K562 (cell line): ENCODE data around the gene E2F2. TPM values are rescaled to one million over a fixed set of nuclear protein-coding genes. Genes with fewer than 3 reads are reported as not detected.

Experiments
- ARNT ChIP-seq, 2 experiments: fragments of 450-650 bp; IDR thresholded peaks; 2 replicates each; pipeline ENCODE4 v1.6.1; 2016; ENCODE audit warnings: mild to moderate bottlenecking in 1 of 2
- ATF7 ChIP-seq: fragments of 450-650 bp; IDR thresholded peaks from 2 replicates; pipeline ENCODE4 v1.7.1; 2014; ENCODE audit warnings: mild to moderate bottlenecking, moderate library complexity
- KHSRP ChIP-seq: fragments of 450-650 bp; IDR thresholded peaks from 2 replicates; pipeline ENCODE4 v1.6.1; 2017
- L3MBTL2 ChIP-seq: fragments of 450-650 bp; IDR thresholded peaks from 2 replicates; pipeline ENCODE4 v1.6.1; 2016; ENCODE audit warnings: mild to moderate bottlenecking, moderate library complexity
- LCOR ChIP-seq: sonication (generic); formaldehyde crosslinking; IDR thresholded peaks from 2 replicates; pipeline ENCODE4 v1.8.0; 2022; ENCODE audit warnings: mild to moderate bottlenecking, missing genetic modification reagents
- LEF1 ChIP-seq: fragments of 450-650 bp; IDR thresholded peaks from 2 replicates; pipeline ENCODE4 v1.6.1; 2016; ENCODE audit warnings: mild to moderate bottlenecking
- PHF8 ChIP-seq: fragments of 200-600 bp; sonication (generic); IDR thresholded peaks from 2 replicates; pipeline ENCODE4 v1.6.1; 2012; ENCODE audit warnings: mixed run types, mild to moderate bottlenecking, inconsistent platforms, low read length, moderate library complexity, borderline replicate concordance
- RB1 ChIP-seq: fragments of 450-650 bp; IDR thresholded peaks from 2 replicates; pipeline ENCODE4 v1.6.1; 2017; ENCODE audit warnings: low read depth, mild to moderate bottlenecking
- SP1 ChIP-seq: sonication (generic); formaldehyde crosslinking; IDR thresholded peaks from 2 replicates; pipeline ENCODE4 v1.8.1; 2022; ENCODE audit warnings: mild to moderate bottlenecking, missing genetic modification reagents
- STAG1 ChIP-seq: sonication (generic); formaldehyde crosslinking; IDR thresholded peaks from 2 replicates; pipeline ENCODE4 v1.5.0; 2020; ENCODE audit warnings: missing genetic modification reagents, borderline replicate concordance
- ZNF140 ChIP-seq: fragments of 250-450 bp; sonication (Bioruptor Pico); IDR thresholded peaks from 2 replicates; pipeline ENCODE4 v1.8.0; 2021; ENCODE audit warnings: moderate library complexity, mild to moderate bottlenecking, inconsistent platforms
- polyA plus RNA-seq, 8 experiments: library from polyadenylated mRNA; depleted of rRNA in 4 of 8; stranded (reverse) in 5 of 8; unstranded in 3 of 8; fragments of >200 nt; fragmentation: Nextera tagmentation in 2 of 8; fragmentation: Illumina TruSeq in 1 of 8; extraction: Ambion mirVana in 2 of 8; extraction: Trizol in 1 of 8; gene quantifications; 2 replicates each; pipeline versions ENCODE4 v1.2.1 to v1.2.3, GENCODE V29; 2011 to 2014; ENCODE audit warnings: inconsistent platforms in 1 of 8, missing spikeins in 1 of 8
- total RNA-seq, 7 experiments: library from RNA; depleted of rRNA in 6 of 7; stranded (reverse); fragments of >200 nt in 6 of 7; fragmentation: Illumina TruSeq in 2 of 7; extraction: Trizol in 2 of 7; gene quantifications; 2 replicates each; pipeline versions ENCODE4 v1.2.1 to v1.2.3, GENCODE V29; 2011 to 2021; ENCODE audit warnings: low replicate concordance in 1 of 7
- TF ChIP-seq, protein P1 (sequence below), 2 experiments: fragments of 450-650 bp; IDR thresholded peaks; 2 replicates each; pipeline ENCODE4 v1.6.1; 2018; ENCODE audit warnings: mild to moderate bottlenecking in 2 of 2, low read depth in 1 of 2; ENCODE audit not compliant: partially characterized antibody in 2 of 2
- TF ChIP-seq, protein P2 (sequence below): fragments of 450-650 bp; formaldehyde crosslinking; conservative IDR thresholded peaks from 2 replicates; pipeline ENCODE4 v1.4.0; 2022; ENCODE audit warnings: mild to moderate bottlenecking, missing genetic modification characterization
- TF ChIP-seq, protein P3 (sequence below), 2 experiments: fragments of 450-650 bp; conservative IDR thresholded peaks; 2 replicates each; pipeline ENCODE4 v1.6.1; 2017; ENCODE audit warnings: mild to moderate bottlenecking in 2 of 2, moderate library complexity in 2 of 2
- TF ChIP-seq, protein P4 (sequence below), 2 experiments: fragments of 450-650 bp in 1 of 2; sonication (generic) in 1 of 2; formaldehyde crosslinking; conservative IDR thresholded peaks; 2 replicates each; pipeline versions ENCODE4 v1.4.0 to v1.8.1; 2020 to 2022; ENCODE audit warnings: mild to moderate bottlenecking in 1 of 2, missing genetic modification reagents in 1 of 2
- TF ChIP-seq, protein P5 (sequence below): fragments of 450-650 bp; IDR thresholded peaks from 2 replicates; pipeline ENCODE4 v1.7.1; 2018; ENCODE audit warnings: mild to moderate bottlenecking, low read depth; ENCODE audit not compliant: partially characterized antibody

Gene E2F2
- total and polyA plus RNA-seq, 9 of the 15 experiments (the other 6 are each of a cell fraction or from before 2014, with no cell fraction given) = 3.1 to 25.3 (median 11.4) TPM

DNA sequence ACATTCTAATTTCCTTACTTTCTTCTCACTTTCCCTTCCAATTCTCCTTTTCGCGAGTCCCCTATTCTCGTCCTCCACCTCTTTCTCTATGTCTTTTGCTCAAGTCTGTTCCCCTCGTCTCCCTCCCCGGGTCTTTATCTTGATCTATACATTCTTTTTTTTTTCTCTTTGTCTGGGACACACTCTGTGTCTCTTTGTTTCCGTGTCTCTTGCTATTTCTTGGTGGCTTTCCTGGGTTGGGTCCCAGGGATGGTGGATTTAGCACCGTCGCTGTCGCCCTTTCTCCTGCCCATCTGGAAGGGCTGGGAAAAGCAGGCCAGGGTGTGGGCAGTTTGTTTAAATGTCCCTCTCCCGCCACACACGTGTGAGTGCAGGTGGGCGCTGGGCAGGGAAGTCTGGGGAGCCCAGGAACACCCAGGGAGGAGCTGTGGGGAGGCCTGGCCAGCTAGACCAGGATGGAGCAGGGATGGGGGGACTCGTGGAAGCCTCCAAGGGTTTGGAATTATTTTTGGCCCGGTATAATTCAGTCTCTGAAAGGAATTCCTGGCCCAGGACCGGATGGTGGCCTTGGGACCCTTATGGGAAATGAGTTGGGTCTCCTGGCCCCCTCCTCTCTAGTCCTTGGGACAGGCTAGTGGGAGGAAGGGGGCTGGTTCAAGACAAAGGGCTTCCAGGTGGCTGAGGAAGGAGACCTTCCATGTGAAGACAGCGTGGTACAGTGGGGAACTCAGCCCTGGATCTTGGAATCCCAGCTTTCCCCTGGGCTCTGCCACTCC lies 37.8 kb upstream of the E2F2 start (continued):
- TF ChIP-seq, protein P1, sequence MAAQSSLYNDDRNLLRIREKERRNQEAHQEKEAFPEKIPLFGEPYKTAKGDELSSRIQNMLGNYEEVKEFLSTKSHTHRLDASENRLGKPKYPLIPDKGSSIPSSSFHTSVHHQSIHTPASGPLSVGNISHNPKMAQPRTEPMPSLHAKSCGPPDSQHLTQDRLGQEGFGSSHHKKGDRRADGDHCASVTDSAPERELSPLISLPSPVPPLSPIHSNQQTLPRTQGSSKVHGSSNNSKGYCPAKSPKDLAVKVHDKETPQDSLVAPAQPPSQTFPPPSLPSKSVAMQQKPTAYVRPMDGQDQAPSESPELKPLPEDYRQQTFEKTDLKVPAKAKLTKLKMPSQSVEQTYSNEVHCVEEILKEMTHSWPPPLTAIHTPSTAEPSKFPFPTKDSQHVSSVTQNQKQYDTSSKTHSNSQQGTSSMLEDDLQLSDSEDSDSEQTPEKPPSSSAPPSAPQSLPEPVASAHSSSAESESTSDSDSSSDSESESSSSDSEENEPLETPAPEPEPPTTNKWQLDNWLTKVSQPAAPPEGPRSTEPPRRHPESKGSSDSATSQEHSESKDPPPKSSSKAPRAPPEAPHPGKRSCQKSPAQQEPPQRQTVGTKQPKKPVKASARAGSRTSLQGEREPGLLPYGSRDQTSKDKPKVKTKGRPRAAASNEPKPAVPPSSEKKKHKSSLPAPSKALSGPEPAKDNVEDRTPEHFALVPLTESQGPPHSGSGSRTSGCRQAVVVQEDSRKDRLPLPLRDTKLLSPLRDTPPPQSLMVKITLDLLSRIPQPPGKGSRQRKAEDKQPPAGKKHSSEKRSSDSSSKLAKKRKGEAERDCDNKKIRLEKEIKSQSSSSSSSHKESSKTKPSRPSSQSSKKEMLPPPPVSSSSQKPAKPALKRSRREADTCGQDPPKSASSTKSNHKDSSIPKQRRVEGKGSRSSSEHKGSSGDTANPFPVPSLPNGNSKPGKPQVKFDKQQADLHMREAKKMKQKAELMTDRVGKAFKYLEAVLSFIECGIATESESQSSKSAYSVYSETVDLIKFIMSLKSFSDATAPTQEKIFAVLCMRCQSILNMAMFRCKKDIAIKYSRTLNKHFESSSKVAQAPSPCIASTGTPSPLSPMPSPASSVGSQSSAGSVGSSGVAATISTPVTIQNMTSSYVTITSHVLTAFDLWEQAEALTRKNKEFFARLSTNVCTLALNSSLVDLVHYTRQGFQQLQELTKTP (IDR thresholded peaks at IDR 0.05; ENCODE audit: low read depth in 1 of 2, partially characterized antibody in 2 of 2) = peak; percentile 49 to 70
- TF ChIP-seq LCOR = no peak
- peak; percentile 19; the same call in 1 of the 2 replicates for TF ChIP-seq PHF8
- TF ChIP-seq, protein P2, sequence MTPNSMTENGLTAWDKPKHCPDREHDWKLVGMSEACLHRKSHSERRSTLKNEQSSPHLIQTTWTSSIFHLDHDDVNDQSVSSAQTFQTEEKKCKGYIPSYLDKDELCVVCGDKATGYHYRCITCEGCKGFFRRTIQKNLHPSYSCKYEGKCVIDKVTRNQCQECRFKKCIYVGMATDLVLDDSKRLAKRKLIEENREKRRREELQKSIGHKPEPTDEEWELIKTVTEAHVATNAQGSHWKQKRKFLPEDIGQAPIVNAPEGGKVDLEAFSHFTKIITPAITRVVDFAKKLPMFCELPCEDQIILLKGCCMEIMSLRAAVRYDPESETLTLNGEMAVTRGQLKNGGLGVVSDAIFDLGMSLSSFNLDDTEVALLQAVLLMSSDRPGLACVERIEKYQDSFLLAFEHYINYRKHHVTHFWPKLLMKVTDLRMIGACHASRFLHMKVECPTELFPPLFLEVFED (CRISPR knock-in tag) = peak; percentile 90
- TF ChIP-seq STAG1 (CRISPR knock-in tag) = no peak
- TF ChIP-seq KHSRP = 0 out of 2 replicates have a peak, but pooled peaks have one; percentile 40
- 0 out of 2 replicates have a peak, but pooled peaks have one; percentile 10 for TF ChIP-seq L3MBTL2
- 0 out of 2 replicates have a peak, but pooled peaks have one; percentile 31 for TF ChIP-seq RB1
- TF ChIP-seq LEF1 = 0 out of 2 replicates have a peak, but pooled peaks have one; percentile 30
- 0 out of 4 replicates have a peak, but pooled peaks of 1 of the 2 experiments have one; percentile 41 for TF ChIP-seq ARNT (IDR thresholded peaks at IDR 0.05)
- TF ChIP-seq, protein P3, sequence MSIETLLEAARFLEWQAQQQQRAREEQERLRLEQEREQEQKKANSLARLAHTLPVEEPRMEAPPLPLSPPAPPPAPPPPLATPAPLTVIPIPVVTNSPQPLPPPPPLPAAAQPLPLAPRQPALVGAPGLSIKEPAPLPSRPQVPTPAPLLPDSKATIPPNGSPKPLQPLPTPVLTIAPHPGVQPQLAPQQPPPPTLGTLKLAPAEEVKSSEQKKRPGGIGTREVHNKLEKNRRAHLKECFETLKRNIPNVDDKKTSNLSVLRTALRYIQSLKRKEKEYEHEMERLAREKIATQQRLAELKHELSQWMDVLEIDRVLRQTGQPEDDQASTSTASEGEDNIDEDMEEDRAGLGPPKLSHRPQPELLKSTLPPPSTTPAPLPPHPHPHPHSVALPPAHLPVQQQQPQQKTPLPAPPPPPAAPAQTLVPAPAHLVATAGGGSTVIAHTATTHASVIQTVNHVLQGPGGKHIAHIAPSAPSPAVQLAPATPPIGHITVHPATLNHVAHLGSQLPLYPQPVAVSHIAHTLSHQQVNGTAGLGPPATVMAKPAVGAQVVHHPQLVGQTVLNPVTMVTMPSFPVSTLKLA (conservative IDR thresholded peaks at IDR 0.05) = peak in 1 of 2 experiments; percentile 52; a peak in 3 of 4 replicates
- TF ChIP-seq, protein P4, sequence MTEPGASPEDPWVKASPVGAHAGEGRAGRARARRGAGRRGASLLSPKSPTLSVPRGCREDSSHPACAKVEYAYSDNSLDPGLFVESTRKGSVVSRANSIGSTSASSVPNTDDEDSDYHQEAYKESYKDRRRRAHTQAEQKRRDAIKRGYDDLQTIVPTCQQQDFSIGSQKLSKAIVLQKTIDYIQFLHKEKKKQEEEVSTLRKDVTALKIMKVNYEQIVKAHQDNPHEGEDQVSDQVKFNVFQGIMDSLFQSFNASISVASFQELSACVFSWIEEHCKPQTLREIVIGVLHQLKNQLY (CRISPR knock-in tag; conservative IDR thresholded peaks at IDR 0.05) = no peak
- TF ChIP-seq ATF7 = 0 out of 2 replicates have a peak, but pooled peaks have one; percentile 8
- TF ChIP-seq ZNF140 (CRISPR knock-in tag) = no peak
- TF ChIP-seq, protein P5, sequence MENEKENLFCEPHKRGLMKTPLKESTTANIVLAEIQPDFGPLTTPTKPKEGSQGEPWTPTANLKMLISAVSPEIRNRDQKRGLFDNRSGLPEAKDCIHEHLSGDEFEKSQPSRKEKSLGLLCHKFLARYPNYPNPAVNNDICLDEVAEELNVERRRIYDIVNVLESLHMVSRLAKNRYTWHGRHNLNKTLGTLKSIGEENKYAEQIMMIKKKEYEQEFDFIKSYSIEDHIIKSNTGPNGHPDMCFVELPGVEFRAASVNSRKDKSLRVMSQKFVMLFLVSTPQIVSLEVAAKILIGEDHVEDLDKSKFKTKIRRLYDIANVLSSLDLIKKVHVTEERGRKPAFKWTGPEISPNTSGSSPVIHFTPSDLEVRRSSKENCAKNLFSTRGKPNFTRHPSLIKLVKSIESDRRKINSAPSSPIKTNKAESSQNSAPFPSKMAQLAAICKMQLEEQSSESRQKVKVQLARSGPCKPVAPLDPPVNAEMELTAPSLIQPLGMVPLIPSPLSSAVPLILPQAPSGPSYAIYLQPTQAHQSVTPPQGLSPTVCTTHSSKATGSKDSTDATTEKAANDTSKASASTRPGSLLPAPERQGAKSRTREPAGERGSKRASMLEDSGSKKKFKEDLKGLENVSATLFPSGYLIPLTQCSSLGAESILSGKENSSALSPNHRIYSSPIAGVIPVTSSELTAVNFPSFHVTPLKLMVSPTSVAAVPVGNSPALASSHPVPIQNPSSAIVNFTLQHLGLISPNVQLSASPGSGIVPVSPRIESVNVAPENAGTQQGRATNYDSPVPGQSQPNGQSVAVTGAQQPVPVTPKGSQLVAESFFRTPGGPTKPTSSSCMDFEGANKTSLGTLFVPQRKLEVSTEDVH = peak; percentile 45
- no peak for TF ChIP-seq SP1
